GM12892 (cell line): ENCODE results near the gene PDE4A.

Experiments used
- POLR2A ChIP-seq: IDR thresholded peaks from 2 replicates; pipeline ENCODE4 v1.6.1; 2011; ENCODE audit warnings: low read depth, low read length, control low read depth
- POLR2AphosphoS5 ChIP-seq: IDR thresholded peaks from 2 replicates; pipeline ENCODE4 v1.6.1; 2011; ENCODE audit warnings: low read depth, low read length, control low read depth

- TF ChIP-seq POLR2A (no peak), POLR2AphosphoS5 (no peak)
Measured at GRCh38 chr19:10424011-10424637, 3.8 kb downstream of the PDE4A start.
